ENCODE data around the gene PDZD2.
"Not testable (repeated sequence)": the region's sequence is repeated elsewhere in the genome, so short reads cannot be mapped to it uniquely, and the experiment has no call there.

Gene PDZD2

DNA sequence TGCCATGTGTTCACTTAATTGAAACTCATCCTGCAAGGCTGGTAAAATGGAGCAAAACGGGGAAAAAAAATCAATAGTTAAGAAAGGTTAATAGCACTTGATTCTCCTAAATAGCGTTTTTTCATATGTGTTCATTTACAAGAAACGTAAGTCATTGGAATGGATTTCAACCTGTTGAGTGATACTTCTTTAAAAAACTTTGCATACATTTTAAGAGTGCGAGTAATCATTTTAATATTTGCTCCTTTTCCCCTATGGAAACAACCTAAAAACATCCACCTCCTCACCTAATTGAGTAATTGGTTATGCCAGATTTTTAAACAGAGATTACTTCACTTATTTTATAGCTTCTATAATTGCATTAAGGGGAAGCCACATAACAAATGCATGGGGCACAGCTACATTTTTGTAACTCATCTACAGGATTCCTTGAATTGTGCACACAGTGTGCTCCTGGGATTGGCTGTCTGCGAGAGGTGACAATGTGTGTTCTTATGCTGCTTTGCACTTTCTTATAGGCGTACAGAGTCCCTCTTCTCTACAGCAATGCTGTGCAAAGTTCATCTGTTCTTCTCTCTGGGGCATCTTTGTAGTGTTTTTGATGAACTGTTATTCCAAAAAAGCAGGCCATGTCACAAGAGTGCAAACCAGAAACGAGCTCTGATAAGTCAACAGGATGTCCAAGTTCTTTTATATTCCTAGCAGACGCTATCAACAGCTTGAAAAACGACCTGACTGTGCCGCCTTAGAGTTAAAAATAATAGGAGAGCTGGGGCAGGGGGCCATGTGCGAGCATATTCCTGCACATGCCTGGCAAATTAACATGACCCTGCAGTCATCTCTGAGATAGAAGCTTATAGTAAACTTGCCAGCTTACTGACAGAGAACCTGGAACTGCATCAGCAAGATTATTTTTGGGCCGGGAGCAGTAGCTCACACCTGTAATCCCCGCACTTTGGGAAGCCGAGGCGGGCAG is 417.2 kb downstream of the PDZD2 start:
- DNase-seq, result no peak

GRCh38 chr5:32057187-32058096 is 418.5 kb downstream of the PDZD2 start:
- DNase-seq, result peak; percentile 45

- DNase-seq, result no peak
These were observed 419.2 kb downstream of the PDZD2 start for GRCh38 chr5:32058101-32058500.

- no peak for DNase-seq
These were observed 420.1 kb downstream of the PDZD2 start for GRCh38 chr5:32058997-32059396.

DNA sequence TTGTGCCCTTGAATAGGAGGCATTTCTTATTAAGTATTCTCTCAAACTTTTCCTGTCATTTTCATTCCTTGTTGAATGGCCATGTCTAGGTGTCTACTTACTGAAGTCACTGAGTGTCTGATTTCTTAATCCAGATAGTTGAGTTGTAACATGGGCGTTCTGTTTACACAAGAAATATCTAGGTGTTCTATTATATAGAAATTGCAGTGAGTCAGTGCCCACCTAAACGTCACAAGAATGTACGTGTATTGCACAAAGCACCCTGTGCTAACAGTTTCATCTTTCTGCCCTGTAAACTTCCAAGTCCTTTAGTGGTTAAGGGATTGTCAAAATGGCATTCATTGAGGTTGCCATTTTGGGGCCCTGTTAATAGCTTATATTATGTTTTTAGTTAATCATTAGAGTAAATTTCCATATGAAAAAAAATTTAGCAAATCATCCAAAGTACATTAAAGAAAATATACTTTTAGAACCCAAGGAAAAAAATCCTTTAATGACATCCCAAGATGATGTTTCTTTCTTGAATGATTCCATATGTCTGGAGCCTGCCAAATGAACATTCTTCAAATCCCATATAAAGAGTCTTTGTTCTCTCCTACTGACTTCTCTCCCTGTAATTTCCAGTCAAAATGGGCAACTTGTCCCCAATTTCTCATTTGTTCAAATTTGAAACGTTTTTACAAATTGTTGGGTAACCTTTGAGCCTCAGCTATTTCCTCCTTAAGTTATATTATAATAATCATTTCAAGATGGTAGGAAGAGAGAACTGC is 421.0 kb downstream of the PDZD2 start:
- no peak for DNase-seq

DNA sequence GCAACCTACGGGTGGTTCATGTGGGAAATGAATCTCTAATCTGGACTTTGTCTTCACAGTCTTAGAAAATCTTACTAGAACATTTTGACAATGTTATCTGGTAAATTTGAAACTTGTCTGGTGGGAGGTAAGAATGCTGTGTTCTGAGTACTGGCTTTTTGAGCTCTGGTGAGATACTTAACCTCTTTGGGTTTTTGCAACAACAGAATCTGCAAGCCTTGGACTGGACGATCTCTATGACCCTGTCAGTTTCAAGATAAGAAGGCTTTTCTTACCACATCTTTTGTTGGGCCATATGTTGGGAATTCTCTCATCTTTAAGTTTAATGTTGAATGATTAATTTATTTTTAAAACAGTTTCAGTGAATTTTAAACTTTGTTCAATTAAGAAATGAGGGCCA is 422.3 kb downstream of the PDZD2 start:
- DNase-seq, result no peak

- no peak for DNase-seq
These were observed 427.5 kb downstream of the PDZD2 start for GRCh38 chr5:32066448-32066847.

GRCh38 chr5:32067774-32068470 is 429.0 kb downstream of the PDZD2 start:
- DNase-seq, result no peak

GRCh38 chr5:32068561-32068960 is 429.6 kb downstream of the PDZD2 start:
- DNase-seq, result no peak

DNA sequence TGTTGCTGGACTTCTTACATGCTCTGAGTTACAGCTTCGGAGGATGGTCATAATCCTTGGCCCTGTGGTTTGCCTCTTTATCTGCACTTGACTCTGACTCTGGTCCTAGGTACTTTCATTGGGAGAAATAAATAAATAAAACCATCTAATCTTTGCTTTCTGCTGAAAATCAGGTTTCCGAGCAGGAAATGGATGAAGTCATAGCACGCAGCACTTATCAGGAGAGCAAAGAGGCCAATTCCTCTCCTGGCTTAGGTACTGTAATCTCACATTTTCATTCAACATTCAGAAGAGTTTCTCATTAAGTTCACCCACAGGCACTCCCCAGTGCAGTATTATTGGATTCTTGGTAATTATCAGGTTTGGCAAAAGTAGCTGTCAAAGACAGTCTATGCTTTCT is 430.5 kb downstream of the PDZD2 start:
- DNase-seq, result no peak

- no peak for DNase-seq
These were observed 432.5 kb downstream of the PDZD2 start for GRCh38 chr5:32071351-32071944.

- DNase-seq, result no peak
These were observed 433.1 kb downstream of the PDZD2 start for GRCh38 chr5:32072054-32072453.

- DNase-seq, result no peak
These were observed 435.5 kb downstream of the PDZD2 start for GRCh38 chr5:32074401-32074800.

GRCh38 chr5:32076699-32077695 is 438.1 kb downstream of the PDZD2 start:
- peak; percentile 81 for DNase-seq

- DNase-seq, result not testable (repeated sequence)
These were observed 439.9 kb downstream of the PDZD2 start for GRCh38 chr5:32078855-32079254.

DNA sequence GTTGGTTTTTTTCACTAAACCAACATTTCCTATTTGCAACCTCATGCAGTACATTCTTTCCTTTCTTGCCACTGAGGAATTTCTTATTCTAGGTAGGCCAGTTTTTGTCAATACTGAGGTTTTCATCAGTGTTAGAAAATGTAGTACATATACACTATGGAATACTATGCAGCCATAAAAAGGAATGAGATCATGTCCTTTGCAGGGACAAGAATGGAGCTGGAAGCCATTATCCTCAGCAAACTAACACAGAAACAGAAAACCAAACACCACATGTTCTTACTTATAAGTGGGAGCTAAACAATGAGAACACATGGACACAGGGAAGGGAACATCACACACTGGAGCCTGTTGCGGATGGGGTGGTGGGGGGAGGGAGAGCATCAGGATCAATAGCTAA is 441.6 kb downstream of the PDZD2 start:
- DNase-seq, result not testable (repeated sequence)

DNA sequence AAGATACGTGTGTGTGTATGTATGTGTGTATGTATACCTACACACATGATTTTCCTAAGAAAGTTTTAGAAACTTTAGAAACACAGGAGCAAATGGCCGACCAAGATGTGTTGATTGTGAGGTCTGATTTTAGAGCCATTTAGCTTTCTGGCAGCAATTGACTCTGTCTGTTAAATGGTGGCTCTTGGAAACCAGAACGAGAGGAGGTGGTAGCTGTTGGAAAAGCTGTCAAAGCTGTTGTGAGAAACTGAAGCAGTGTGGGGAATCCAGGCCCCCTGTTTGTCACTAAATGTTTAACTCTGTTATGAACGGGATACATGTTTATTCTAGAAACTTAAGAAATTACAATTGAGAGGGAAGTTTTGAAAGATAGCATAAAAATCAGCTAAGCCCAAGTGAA is 443.8 kb downstream of the PDZD2 start:
- no peak for DNase-seq

DNA sequence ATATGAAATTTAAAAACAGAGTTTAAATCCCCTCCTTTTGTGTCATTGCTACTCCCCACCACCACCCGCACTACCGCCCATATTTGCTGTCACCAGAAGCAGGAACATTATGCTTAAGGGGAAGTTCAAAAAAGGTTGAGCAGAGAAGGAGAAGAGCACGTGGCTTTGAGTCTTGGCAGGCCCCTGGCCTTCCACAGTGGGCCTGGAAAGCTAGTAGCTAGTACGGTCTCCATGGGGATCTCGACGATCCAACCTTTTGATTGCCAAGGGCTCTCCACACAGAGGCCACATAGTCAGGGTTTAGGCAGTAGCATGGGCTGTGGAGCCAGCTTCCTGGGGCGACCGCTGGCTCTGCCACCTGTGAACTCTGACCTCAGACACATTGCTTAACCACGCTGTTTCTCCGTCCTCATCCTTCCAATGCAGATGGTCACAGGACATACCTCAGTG is 445.1 kb downstream of the PDZD2 start:
- DNase-seq, result peak; percentile 47

DNA sequence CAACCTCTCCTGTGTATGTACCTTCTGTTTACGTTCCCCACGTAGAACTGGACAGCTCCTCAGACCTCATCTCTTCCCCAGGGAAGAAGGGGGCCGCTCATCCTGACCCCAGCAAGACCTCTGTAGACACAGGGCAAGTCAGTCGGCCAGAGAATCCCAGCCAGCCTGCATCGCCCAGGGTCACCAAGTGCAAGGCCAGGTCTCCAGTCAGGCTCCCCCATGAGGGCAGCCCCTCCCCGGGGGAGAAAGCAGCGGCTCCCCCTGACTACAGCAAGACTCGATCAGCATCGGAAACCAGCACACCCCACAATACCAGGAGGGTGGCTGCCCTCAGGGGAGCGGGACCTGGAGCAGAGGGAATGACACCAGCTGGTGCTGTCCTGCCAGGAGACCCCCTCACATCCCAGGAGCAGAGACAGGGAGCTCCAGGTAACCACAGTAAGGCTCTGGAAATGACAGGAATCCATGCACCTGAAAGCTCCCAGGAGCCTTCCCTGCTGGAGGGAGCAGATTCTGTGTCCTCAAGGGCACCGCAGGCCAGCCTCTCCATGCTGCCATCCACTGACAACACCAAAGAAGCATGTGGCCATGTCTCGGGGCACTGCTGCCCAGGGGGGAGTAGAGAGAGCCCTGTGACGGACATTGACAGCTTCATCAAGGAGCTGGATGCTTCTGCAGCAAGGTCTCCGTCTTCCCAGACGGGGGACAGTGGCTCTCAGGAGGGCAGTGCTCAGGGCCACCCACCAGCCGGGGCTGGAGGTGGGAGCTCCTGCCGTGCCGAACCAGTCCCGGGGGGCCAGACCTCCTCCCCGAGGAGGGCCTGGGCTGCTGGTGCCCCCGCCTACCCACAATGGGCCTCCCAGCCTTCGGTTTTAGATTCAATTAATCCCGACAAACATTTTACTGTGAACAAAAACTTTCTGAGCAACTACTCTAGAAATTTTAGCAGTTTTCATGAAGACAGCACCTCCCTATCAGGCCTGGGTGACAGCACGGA is 448.5 kb downstream of the PDZD2 start:
- DNase-seq, result no peak

All from hematopoietic multipotent progenitor cell treated with erythropoietin and hydrocortisone succinate and interleukin-3 and kit ligand, for 4 days (in vitro differentiated cells).